ENCODE measurements around the gene ASTN1.
A peak's percentile ranks its signal among the peaks of the same experiment; 100 is the strongest.

ASTN1 gene

DNA sequence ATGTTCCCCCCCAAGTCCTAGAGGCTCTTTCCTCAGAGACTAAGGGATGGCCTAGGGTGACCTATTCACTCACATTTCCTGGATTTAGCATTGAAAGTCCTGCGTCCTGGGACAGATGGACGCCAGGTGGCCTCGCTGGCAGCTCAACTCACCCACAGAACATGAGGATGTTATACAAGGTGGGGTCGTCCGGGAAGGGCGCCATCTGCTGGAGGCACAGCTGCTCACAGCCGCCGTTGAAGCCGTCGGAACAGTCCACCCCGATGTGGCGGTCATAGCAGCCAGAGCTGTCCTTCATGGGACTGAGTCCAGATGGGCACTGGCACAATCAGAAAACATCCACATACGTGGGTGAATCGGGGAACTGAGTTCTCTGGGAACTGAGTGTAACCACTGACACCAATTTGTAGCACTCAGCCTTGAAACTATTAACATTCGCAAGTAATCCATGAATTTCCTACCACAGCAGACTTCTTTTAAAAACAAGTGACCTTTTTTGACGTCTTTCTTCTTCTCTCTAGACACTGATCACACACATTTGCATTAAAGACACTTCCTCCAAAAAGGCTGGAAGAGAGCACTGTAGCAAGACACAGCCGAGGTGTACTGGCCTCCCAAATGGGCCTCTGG, 215.4 kb downstream of the ASTN1 start:
- H3K4ac ChIP-seq (ENCODE audit: low read depth in 1 of 2, low read length in 2 of 2): no peak overlapping the region
- peak; percentile 11 for DNase-seq
- H3K4me3 ChIP-seq (ENCODE audit: insufficient read depth in 1 of 2, low read depth in 1 of 2, low read length in 2 of 2): no peak overlapping the region
- no peaks in the 10 kb centered on the region for H3K36me3 ChIP-seq (ENCODE audit: control insufficient read depth in 1 of 2, insufficient read depth in 2 of 2, low read depth in 1 of 2, low read length in 2 of 2)
- H2BK120ac ChIP-seq (ENCODE audit: low read depth, low read length): no peak overlapping the region
- no peak overlapping the region for H2AFZ ChIP-seq (ENCODE audit: low read depth, low read length)
- peaks cover 0 to 16% of the 10 kb centered on the region in 2 experiments for H3K27me3 ChIP-seq (ENCODE audit: control insufficient read depth in 1 of 2, insufficient read depth in 1 of 2, low read length in 2 of 2)
- H2AK5ac ChIP-seq (ENCODE audit: low read length, severe bottlenecking): no peak overlapping the region
- no peak overlapping the region for H3K9ac ChIP-seq (ENCODE audit: low read length)
- no peaks in the 10 kb centered on the region for H3K4me1 ChIP-seq (ENCODE audit: control insufficient read depth, insufficient read depth, low read depth, low read length)
- H3K18ac ChIP-seq (ENCODE audit: low read depth in 1 of 2, low read length in 2 of 2): no peak overlapping the region
- no peaks in the 10 kb centered on the region for H3K79me1 ChIP-seq (replicated peaks; ENCODE audit: low read length, poor library complexity, severe bottlenecking)
- H2BK12ac ChIP-seq (ENCODE audit: low read length in 2 of 2): no peak overlapping the region
- no peak overlapping the region for H3K27ac ChIP-seq (ENCODE audit: low read length, poor library complexity, severe bottlenecking)
- H3K14ac ChIP-seq (ENCODE audit: low read length in 2 of 2): no peak overlapping the region
- H4K91ac ChIP-seq (ENCODE audit: low read length): no peak overlapping the region
- no peaks in the 10 kb centered on the region for H3K9me3 ChIP-seq (ENCODE audit: control insufficient read depth, low read length)
- 23% methylated on average over 17 of the region's 17 CpGs for WGBS
- no peak overlapping the region for H2BK15ac ChIP-seq (ENCODE audit: low read depth, poor library complexity, severe bottlenecking)
- no peak overlapping the region for H2BK5ac ChIP-seq (ENCODE audit: low read depth, low read length, poor library complexity, severe bottlenecking)
- no peak overlapping the region for H3K23ac ChIP-seq (ENCODE audit: low read length in 2 of 2)
- peak overlapping the region; percentile 5 for H3K4me2 ChIP-seq (ENCODE audit: low read length, poor library complexity, severe bottlenecking)
- peak overlapping the region; percentile 39 for H4K8ac ChIP-seq (ENCODE audit: low read length)

DNA sequence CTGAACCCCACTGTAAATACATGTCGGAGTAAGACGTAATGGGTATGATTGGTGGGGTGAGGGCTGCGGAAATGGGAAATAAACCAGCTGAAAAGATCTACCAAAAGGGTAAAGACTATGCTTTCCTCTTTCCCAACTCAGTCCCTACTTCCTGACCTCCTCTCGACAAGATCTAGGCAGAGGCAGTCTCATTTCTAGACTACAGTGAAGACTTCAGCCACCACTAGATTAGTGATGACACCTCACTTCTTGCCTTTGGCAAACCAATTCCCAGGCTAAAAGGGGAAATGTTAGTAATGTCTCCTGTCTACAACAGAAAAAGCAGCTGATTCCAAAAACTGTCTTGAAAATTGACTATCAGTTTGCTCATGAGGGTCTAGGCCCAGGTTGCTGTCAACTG, 219.9 kb downstream of the ASTN1 start:
- Histone ChIP-seq H3K14ac (ENCODE audit: low read length in 2 of 2) (no peak overlapping the region), H4K8ac (ENCODE audit: low read length) (no peak overlapping the region), H3K9me3 (ENCODE audit: control insufficient read depth, low read length) (no peaks in the 10 kb centered on the region), H3K4me2 (ENCODE audit: low read length, poor library complexity, severe bottlenecking) (no peak overlapping the region), H3K79me1 (replicated peaks; ENCODE audit: low read length, poor library complexity, severe bottlenecking) (no peaks in the 10 kb centered on the region), H2BK12ac (ENCODE audit: low read length in 2 of 2) (no peak overlapping the region), H3K27me3 (ENCODE audit: control insufficient read depth in 1 of 2, insufficient read depth in 1 of 2, low read length in 2 of 2) (peaks cover 0 to 20% of the 10 kb centered on the region in 2 experiments), H2BK15ac (ENCODE audit: low read depth, poor library complexity, severe bottlenecking) (no peak overlapping the region), H3K4me1 (ENCODE audit: control insufficient read depth, insufficient read depth, low read depth, low read length) (no peaks in the 10 kb centered on the region), H2AFZ (ENCODE audit: low read depth, low read length) (no peak overlapping the region), H3K4me3 (ENCODE audit: insufficient read depth in 1 of 2, low read depth in 1 of 2, low read length in 2 of 2) (no peak overlapping the region), H3K23ac (ENCODE audit: low read length in 2 of 2) (no peak overlapping the region), H4K91ac (ENCODE audit: low read length) (no peak overlapping the region), H3K18ac (ENCODE audit: low read depth in 1 of 2, low read length in 2 of 2) (no peak overlapping the region), H2BK120ac (ENCODE audit: low read depth, low read length) (no peak overlapping the region), H3K9ac (ENCODE audit: low read length) (no peak overlapping the region), H3K27ac (ENCODE audit: low read length, poor library complexity, severe bottlenecking) (no peak overlapping the region), H3K4ac (ENCODE audit: low read depth in 1 of 2, low read length in 2 of 2) (no peak overlapping the region), H2BK5ac (ENCODE audit: low read depth, low read length, poor library complexity, severe bottlenecking) (no peak overlapping the region), H3K36me3 (ENCODE audit: control insufficient read depth in 1 of 2, insufficient read depth in 2 of 2, low read depth in 1 of 2, low read length in 2 of 2) (no peaks in the 10 kb centered on the region), H2AK5ac (ENCODE audit: low read length, severe bottlenecking) (no peak overlapping the region)
- DNase-seq: no peak
- WGBS: 74% methylated on average over 1 of the region's 4 CpGs

DNA sequence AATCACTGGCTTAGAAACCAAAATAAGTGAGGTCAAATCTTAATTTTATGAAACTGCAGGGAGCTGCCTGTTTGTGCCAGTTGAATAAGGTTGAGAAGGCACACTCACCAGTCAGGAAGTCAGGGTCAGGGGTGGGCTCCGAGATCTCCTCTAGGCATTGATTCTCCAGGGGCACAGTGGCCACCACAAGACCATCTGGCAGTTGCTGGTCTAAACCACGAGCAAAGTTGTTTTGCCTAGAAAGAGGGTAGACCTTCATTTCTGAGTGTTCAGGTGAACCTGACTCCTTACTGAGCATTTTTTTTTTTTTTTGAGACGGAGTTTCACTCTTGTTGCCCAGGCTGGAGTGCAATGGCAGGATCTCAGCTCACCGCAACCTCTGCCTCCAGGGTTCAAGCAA, 220.7 kb downstream of the ASTN1 start:
- no peak for DNase-seq
- Histone ChIP-seq H2BK15ac (ENCODE audit: low read depth, poor library complexity, severe bottlenecking) (no peak overlapping the region), H2AFZ (ENCODE audit: low read depth, low read length) (no peak overlapping the region), H3K9ac (ENCODE audit: low read length) (no peak overlapping the region), H3K36me3 (ENCODE audit: control insufficient read depth in 1 of 2, insufficient read depth in 2 of 2, low read depth in 1 of 2, low read length in 2 of 2) (no peaks in the 10 kb centered on the region), H2AK5ac (ENCODE audit: low read length, severe bottlenecking) (no peak overlapping the region), H3K23ac (ENCODE audit: low read length in 2 of 2) (no peak overlapping the region), H3K27ac (ENCODE audit: low read length, poor library complexity, severe bottlenecking) (no peak overlapping the region), H3K9me3 (ENCODE audit: control insufficient read depth, low read length) (no peaks in the 10 kb centered on the region), H3K14ac (ENCODE audit: low read length in 2 of 2) (no peak overlapping the region), H3K4ac (ENCODE audit: low read depth in 1 of 2, low read length in 2 of 2) (no peak overlapping the region), H3K4me1 (ENCODE audit: control insufficient read depth, insufficient read depth, low read depth, low read length) (no peaks in the 10 kb centered on the region), H3K4me3 (ENCODE audit: insufficient read depth in 1 of 2, low read depth in 1 of 2, low read length in 2 of 2) (no peak overlapping the region), H3K27me3 (ENCODE audit: control insufficient read depth in 1 of 2, insufficient read depth in 1 of 2, low read length in 2 of 2) (peaks cover 0 to 12% of the 10 kb centered on the region in 2 experiments), H3K79me1 (replicated peaks; ENCODE audit: low read length, poor library complexity, severe bottlenecking) (no peaks in the 10 kb centered on the region), H4K8ac (ENCODE audit: low read length) (no peak overlapping the region), H2BK5ac (ENCODE audit: low read depth, low read length, poor library complexity, severe bottlenecking) (no peak overlapping the region), H4K91ac (ENCODE audit: low read length) (no peak overlapping the region), H2BK12ac (ENCODE audit: low read length in 2 of 2) (no peak overlapping the region), H2BK120ac (ENCODE audit: low read depth, low read length) (no peak overlapping the region), H3K4me2 (ENCODE audit: low read length, poor library complexity, severe bottlenecking) (no peak overlapping the region), H3K18ac (ENCODE audit: low read depth in 1 of 2, low read length in 2 of 2) (no peak overlapping the region)
- 74% methylated on average over 4 of the region's 4 CpGs for WGBS

DNA sequence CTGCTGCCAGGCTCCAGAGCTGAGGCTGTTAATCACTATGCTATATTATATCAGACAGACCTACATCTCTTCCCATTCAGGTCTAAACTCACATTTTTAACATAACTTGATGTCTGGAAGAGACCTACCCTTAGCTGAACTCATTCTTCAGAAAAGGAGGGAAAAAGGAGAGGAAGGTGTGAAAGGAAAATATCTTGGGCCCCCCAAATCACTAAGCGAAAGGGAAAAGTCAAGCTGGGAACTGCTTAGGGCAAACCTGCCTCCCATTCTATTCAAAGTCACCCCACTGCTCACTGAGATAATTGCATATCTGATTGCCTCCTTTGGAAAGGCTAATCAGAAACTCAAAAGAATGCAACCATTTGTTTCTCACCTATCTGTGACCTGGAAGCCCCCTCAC, 222.2 kb downstream of the ASTN1 start:
- no peak overlapping the region for H2BK12ac ChIP-seq (ENCODE audit: low read length in 2 of 2)
- no peak overlapping the region for H2AK5ac ChIP-seq (ENCODE audit: low read length, severe bottlenecking)
- H4K8ac ChIP-seq (ENCODE audit: low read length): no peak overlapping the region
- H3K23ac ChIP-seq (ENCODE audit: low read length in 2 of 2): no peak overlapping the region
- H3K4me3 ChIP-seq (ENCODE audit: insufficient read depth in 1 of 2, low read depth in 1 of 2, low read length in 2 of 2): no peak overlapping the region
- H3K4me1 ChIP-seq (ENCODE audit: control insufficient read depth, insufficient read depth, low read depth, low read length): no peaks in the 10 kb centered on the region
- no peak overlapping the region for H3K9ac ChIP-seq (ENCODE audit: low read length)
- no peak overlapping the region for H3K4me2 ChIP-seq (ENCODE audit: low read length, poor library complexity, severe bottlenecking)
- H3K4ac ChIP-seq (ENCODE audit: low read depth in 1 of 2, low read length in 2 of 2): no peak overlapping the region
- no peak overlapping the region for H2BK5ac ChIP-seq (ENCODE audit: low read depth, low read length, poor library complexity, severe bottlenecking)
- H2BK120ac ChIP-seq (ENCODE audit: low read depth, low read length): no peak overlapping the region
- 24% methylated on average over 1 of the region's 1 CpG for WGBS
- H2AFZ ChIP-seq (ENCODE audit: low read depth, low read length): no peak overlapping the region
- H3K36me3 ChIP-seq (ENCODE audit: control insufficient read depth in 1 of 2, insufficient read depth in 2 of 2, low read depth in 1 of 2, low read length in 2 of 2): no peaks in the 10 kb centered on the region
- no peaks in the 10 kb centered on the region for H3K9me3 ChIP-seq (ENCODE audit: control insufficient read depth, low read length)
- H3K18ac ChIP-seq (ENCODE audit: low read depth in 1 of 2, low read length in 2 of 2): no peak overlapping the region
- H2BK15ac ChIP-seq (ENCODE audit: low read depth, poor library complexity, severe bottlenecking): no peak overlapping the region
- DNase-seq: no peak
- H3K14ac ChIP-seq (ENCODE audit: low read length in 2 of 2): no peak overlapping the region
- H4K91ac ChIP-seq (ENCODE audit: low read length): no peak overlapping the region
- no peak overlapping the region for H3K27ac ChIP-seq (ENCODE audit: low read length, poor library complexity, severe bottlenecking)
- H3K27me3 ChIP-seq (ENCODE audit: control insufficient read depth in 1 of 2, insufficient read depth in 1 of 2, low read length in 2 of 2): peaks cover 0 to 11% of the 10 kb centered on the region in 2 experiments
- no peaks in the 10 kb centered on the region for H3K79me1 ChIP-seq (replicated peaks; ENCODE audit: low read length, poor library complexity, severe bottlenecking)

Data from mesenchymal stem cell (in vitro differentiated cells and primary cell).